Measurements from ENCODE around the gene FRAT1.

- TF ChIP-seq TAF1 (IDR thresholded peaks at IDR 0.05; ENCODE audit: low read depth, low read length) (peak; percentile 67), POLR2AphosphoS5 (IDR thresholded peaks at IDR 0.05; ENCODE audit: low read depth, low read length) (peak; percentile 67; the same call in 1 of the 2 replicates)
These were observed 26.8 kb upstream of the FRAT1 start, which contains the start of gene ARHGAP19 for GRCh38 chr10:97292097-97292861.
